Neural cell (in vitro differentiated cells): ENCODE results near the gene SNX24. TPM values are rescaled to one million over a fixed set of nuclear protein-coding genes. Genes with fewer than 3 reads are reported as not detected.

Source experiments
- H2AFZ ChIP-seq: fragments of 200-600, 300-800 bp; sonication (generic), shearing (Covaris generic); 2 replicates; pipeline ENCODE4 v1.6.0; 2014; ENCODE audit warnings: low read depth, mild to moderate bottlenecking, antibody characterized with exemption, low read length, moderate library complexity
- H3F3A ChIP-seq: fragments of 200-600 bp; shearing (Covaris generic); 2 replicates; pipeline ENCODE4 v1.6.1; 2016; ENCODE audit warnings: mild to moderate bottlenecking, moderate library complexity, mixed read lengths, antibody characterized with exemption, low read length; ENCODE audit not compliant: insufficient read depth, poor library complexity, severe bottlenecking
- H3K27ac ChIP-seq: fragments of 200-600, 300-800 bp; sonication (generic), shearing (Covaris generic); 2 replicates; pipeline ENCODE4 v1.5.1; 2014; ENCODE audit warnings: mild to moderate bottlenecking, low read length, moderate library complexity
- H3K27me3 ChIP-seq: fragments of 300-800, 200-600 bp; sonication (generic), shearing (Covaris generic); 2 replicates; pipeline ENCODE4 v1.6.0; 2014; ENCODE audit warnings: mild to moderate bottlenecking, low read depth, low read length, moderate library complexity; ENCODE audit not compliant: insufficient read depth
- H3K36me3 ChIP-seq: fragments of 300-800, 200-600 bp; sonication (generic), shearing (Covaris generic); 2 replicates; pipeline ENCODE4 v1.5.1; 2014; ENCODE audit warnings: mild to moderate bottlenecking, antibody characterized with exemption, low read length, moderate library complexity; ENCODE audit not compliant: insufficient read depth
- H3K4me2 ChIP-seq: fragments of 300-800, 200-600 bp; sonication (generic), shearing (Covaris generic); 2 replicates; pipeline ENCODE4 v1.6.0; 2014; ENCODE audit warnings: mild to moderate bottlenecking, low read length
- H3K4me3 ChIP-seq: fragments of 300-800, 200-600 bp; sonication (generic), shearing (Covaris generic); 2 replicates; pipeline ENCODE4 v1.5.1; 2014; ENCODE audit warnings: mild to moderate bottlenecking, low read length, moderate library complexity
- H3K79me2 ChIP-seq: fragments of 200-600 bp; shearing (Covaris generic); replicated peaks from 2 replicates; pipeline ENCODE4 v1.6.0; 2014; ENCODE audit warnings: mild to moderate bottlenecking, low read length, moderate library complexity; ENCODE audit not compliant: insufficient read depth
- H3K9ac ChIP-seq: fragments of 300-800, 200-600 bp; sonication (generic), shearing (Covaris generic); 2 replicates; pipeline ENCODE4 v1.6.1; 2016; ENCODE audit warnings: mild to moderate bottlenecking, low read length, mixed read lengths
- H3K9me2 ChIP-seq: fragments of 200-600 bp; shearing (Covaris generic); 2 replicates; pipeline ENCODE4 v1.6.1; 2016; ENCODE audit warnings: mild to moderate bottlenecking, low read length, mixed read lengths; ENCODE audit not compliant: insufficient read depth
- H3K9me3 ChIP-seq: fragments of 200-600, 300-800 bp; sonication (generic), shearing (Covaris generic); 2 replicates; pipeline ENCODE4 v1.6.1; 2016; ENCODE audit warnings: mild to moderate bottlenecking, mixed run types, low read length, moderate library complexity, mixed read lengths
- H4K20me1 ChIP-seq: fragments of 200-600 bp; shearing (Covaris generic); 2 replicates; pipeline ENCODE4 v1.6.1; 2016; ENCODE audit warnings: mild to moderate bottlenecking, mixed run types; ENCODE audit not compliant: insufficient read depth
- EP300 ChIP-seq: fragments of 450-650 bp; conservative IDR thresholded peaks from 2 replicates; pipeline ENCODE4 v1.6.1; 2014; ENCODE audit warnings: antibody characterized with exemption, mild to moderate bottlenecking, moderate library complexity; ENCODE audit not compliant: poor library complexity, severe bottlenecking
- EZH2 ChIP-seq: fragments of 200-600, 300-800 bp; shearing (Covaris generic), sonication (generic); IDR thresholded peaks from 2 replicates; pipeline ENCODE4 v1.6.1; 2014; ENCODE audit warnings: antibody characterized with exemption, low read length, borderline replicate concordance, mild to moderate bottlenecking; ENCODE audit not compliant: insufficient read depth, poor library complexity, severe bottlenecking
- MXI1 ChIP-seq: fragments of 450-650 bp; conservative IDR thresholded peaks from 2 replicates; pipeline ENCODE4 v1.6.1; 2014; ENCODE audit warnings: antibody characterized with exemption, mild to moderate bottlenecking; ENCODE audit not compliant: poor library complexity, severe bottlenecking
- POLR2AphosphoS5 ChIP-seq: IDR thresholded peaks from 2 replicates; pipeline ENCODE4 v1.6.1; 2012
- RAD21 ChIP-seq: fragments of 450-650 bp; conservative IDR thresholded peaks from 2 replicates; pipeline ENCODE4 v1.6.1; 2014; ENCODE audit warnings: antibody characterized with exemption, mild to moderate bottlenecking, moderate library complexity
- SMC3 ChIP-seq: fragments of 450-650 bp; conservative IDR thresholded peaks from 2 replicates; pipeline ENCODE4 v1.6.1; 2014; ENCODE audit warnings: antibody characterized with exemption, mild to moderate bottlenecking, moderate library complexity; ENCODE audit not compliant: poor library complexity
- TAF1 ChIP-seq: IDR thresholded peaks from 2 replicates; pipeline ENCODE4 v1.6.1; 2012; ENCODE audit warnings: low read depth
- polyA plus RNA-seq: library from polyadenylated mRNA; depleted of rRNA; stranded (reverse); fragments of >200 nt; gene quantifications from 2 replicates; pipeline ENCODE4 v1.2.3, GENCODE V29; 2014
- TF ChIP-seq, protein P1 (sequence below): fragments of 450-650 bp; IDR thresholded peaks from 2 replicates; pipeline ENCODE4 v1.5.1; 2014; ENCODE audit warnings: antibody characterized with exemption, mild to moderate bottlenecking, moderate library complexity; ENCODE audit not compliant: poor library complexity, severe bottlenecking
- TF ChIP-seq, protein P2 (sequence below): IDR thresholded peaks from 2 replicates; pipeline ENCODE4 v1.6.1; 2012; ENCODE audit warnings: borderline replicate concordance

The SNX24 gene
- polyA plus RNA-seq, 1 donor from 2014 or later: 12.8 TPM

DNA sequence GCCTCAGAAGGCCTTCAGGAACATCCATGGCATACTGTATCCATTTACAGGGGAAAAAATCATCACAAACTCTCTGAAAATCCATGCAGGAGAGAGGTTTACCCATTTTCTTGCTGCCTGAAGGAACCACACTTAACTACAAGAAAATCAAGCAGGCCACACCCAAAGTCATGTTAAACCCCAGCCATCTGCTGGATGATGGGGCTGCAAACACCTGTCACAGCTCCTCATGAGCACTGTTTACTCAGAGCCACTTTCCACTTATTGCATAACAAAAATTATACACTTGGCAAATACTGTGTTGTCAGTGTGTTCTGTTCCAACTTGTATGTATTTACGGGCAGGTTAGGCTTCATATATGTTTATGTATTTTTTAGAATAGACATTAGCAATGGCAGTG, 155.3 kb downstream of the SNX24 start:
- Histone ChIP-seq H3K9me2 (no peaks in the 10 kb centered on the region), H3K36me3 (no peaks in the 10 kb centered on the region), H3K27ac (no peak overlapping the region), H4K20me1 (no peaks in the 10 kb centered on the region), H3K9ac (no peak overlapping the region), H3K9me3 (no peaks in the 10 kb centered on the region), H3K27me3 (no peaks in the 10 kb centered on the region), H3K79me2 (no peaks in the 10 kb centered on the region), H3K4me2 (no peak overlapping the region), H3F3A (no peaks in the 10 kb centered on the region), H2AFZ (no peak overlapping the region), H3K4me3 (no peak overlapping the region)
- TF ChIP-seq EZH2: no peak
- TF ChIP-seq RAD21: no peak
- TF ChIP-seq, protein P1, sequence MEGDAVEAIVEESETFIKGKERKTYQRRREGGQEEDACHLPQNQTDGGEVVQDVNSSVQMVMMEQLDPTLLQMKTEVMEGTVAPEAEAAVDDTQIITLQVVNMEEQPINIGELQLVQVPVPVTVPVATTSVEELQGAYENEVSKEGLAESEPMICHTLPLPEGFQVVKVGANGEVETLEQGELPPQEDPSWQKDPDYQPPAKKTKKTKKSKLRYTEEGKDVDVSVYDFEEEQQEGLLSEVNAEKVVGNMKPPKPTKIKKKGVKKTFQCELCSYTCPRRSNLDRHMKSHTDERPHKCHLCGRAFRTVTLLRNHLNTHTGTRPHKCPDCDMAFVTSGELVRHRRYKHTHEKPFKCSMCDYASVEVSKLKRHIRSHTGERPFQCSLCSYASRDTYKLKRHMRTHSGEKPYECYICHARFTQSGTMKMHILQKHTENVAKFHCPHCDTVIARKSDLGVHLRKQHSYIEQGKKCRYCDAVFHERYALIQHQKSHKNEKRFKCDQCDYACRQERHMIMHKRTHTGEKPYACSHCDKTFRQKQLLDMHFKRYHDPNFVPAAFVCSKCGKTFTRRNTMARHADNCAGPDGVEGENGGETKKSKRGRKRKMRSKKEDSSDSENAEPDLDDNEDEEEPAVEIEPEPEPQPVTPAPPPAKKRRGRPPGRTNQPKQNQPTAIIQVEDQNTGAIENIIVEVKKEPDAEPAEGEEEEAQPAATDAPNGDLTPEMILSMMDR: no peak

DNA sequence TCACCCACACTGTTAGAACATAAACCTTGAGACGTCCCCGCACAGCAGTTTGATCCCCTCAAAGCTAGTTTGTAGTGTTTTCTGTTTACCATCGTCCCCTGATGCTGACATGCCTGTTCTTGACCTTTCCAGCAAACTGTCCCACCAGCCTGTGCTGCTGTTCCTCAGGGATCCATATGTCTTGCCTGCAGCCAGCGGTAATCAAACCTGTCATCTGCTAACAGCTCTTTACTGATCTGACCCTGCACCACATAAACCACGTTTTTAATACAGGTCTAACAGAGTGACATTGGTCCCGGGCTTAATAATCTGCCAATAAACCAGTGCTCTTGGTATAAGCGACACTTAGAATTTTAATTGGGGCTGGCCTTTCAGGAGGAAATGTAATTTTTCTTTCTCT, 156.4 kb downstream of the SNX24 start:
- Histone ChIP-seq H4K20me1 (no peaks in the 10 kb centered on the region), H3K4me2 (no peak overlapping the region), H3K9ac (no peak overlapping the region), H3F3A (no peaks in the 10 kb centered on the region), H3K4me3 (no peak overlapping the region), H3K27ac (no peak overlapping the region), H3K79me2 (no peaks in the 10 kb centered on the region), H3K9me3 (no peaks in the 10 kb centered on the region), H3K27me3 (no peaks in the 10 kb centered on the region), H3K9me2 (no peaks in the 10 kb centered on the region), H2AFZ (no peak overlapping the region), H3K36me3 (no peaks in the 10 kb centered on the region)
- TF ChIP-seq SMC3: no peak
- no peak for TF ChIP-seq POLR2AphosphoS5
- TF ChIP-seq, protein P2, sequence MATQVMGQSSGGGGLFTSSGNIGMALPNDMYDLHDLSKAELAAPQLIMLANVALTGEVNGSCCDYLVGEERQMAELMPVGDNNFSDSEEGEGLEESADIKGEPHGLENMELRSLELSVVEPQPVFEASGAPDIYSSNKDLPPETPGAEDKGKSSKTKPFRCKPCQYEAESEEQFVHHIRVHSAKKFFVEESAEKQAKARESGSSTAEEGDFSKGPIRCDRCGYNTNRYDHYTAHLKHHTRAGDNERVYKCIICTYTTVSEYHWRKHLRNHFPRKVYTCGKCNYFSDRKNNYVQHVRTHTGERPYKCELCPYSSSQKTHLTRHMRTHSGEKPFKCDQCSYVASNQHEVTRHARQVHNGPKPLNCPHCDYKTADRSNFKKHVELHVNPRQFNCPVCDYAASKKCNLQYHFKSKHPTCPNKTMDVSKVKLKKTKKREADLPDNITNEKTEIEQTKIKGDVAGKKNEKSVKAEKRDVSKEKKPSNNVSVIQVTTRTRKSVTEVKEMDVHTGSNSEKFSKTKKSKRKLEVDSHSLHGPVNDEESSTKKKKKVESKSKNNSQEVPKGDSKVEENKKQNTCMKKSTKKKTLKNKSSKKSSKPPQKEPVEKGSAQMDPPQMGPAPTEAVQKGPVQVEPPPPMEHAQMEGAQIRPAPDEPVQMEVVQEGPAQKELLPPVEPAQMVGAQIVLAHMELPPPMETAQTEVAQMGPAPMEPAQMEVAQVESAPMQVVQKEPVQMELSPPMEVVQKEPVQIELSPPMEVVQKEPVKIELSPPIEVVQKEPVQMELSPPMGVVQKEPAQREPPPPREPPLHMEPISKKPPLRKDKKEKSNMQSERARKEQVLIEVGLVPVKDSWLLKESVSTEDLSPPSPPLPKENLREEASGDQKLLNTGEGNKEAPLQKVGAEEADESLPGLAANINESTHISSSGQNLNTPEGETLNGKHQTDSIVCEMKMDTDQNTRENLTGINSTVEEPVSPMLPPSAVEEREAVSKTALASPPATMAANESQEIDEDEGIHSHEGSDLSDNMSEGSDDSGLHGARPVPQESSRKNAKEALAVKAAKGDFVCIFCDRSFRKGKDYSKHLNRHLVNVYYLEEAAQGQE: no peak
- TF ChIP-seq MXI1: no peak
- no peak for TF ChIP-seq TAF1
- no peak for TF ChIP-seq EZH2
- TF ChIP-seq, protein P1: no peak
- TF ChIP-seq RAD21: no peak
- no peak for TF ChIP-seq EP300
